ENCODE results near the gene ZNF585A. TPM values are rescaled to one million over a fixed set of nuclear protein-coding genes. Genes with fewer than 3 reads are reported as not detected.

The ZNF585A gene
- polyA plus RNA-seq, 1 donor: 17.9 TPM

GRCh38 chr19:37098570-37098969 lies 73.9 kb downstream of the ZNF585A start:
- H3K27me3 ChIP-seq (ENCODE audit: control insufficient read depth, insufficient read depth, low read length): no peaks in the 10 kb centered on the region
- H3K4me1 ChIP-seq (ENCODE audit: control insufficient read depth, insufficient read depth, low read length): no peaks in the 10 kb centered on the region
- no peak for DNase-seq
- no CpG with 5 or more reads among the region's 1 CpG for WGBS (ENCODE audit: insufficient coverage, low lambda C conversion rate)
- H3K36me3 ChIP-seq (ENCODE audit: control insufficient read depth, insufficient read depth, low read length): peaks cover 28% of the 10 kb centered on the region
- H3K27ac ChIP-seq (ENCODE audit: low read length): no peak overlapping the region
- H3K4me3 ChIP-seq (ENCODE audit: low read length): no peak overlapping the region
- peaks cover 33% of the 10 kb centered on the region for H3K9me3 ChIP-seq (ENCODE audit: control insufficient read depth, low read depth, low read length)

GRCh38 chr19:37095859-37096258 lies 76.6 kb downstream of the ZNF585A start:
- Histone ChIP-seq H3K4me3 (ENCODE audit: low read length) (no peak overlapping the region), H3K27ac (ENCODE audit: low read length) (no peak overlapping the region), H3K4me1 (ENCODE audit: control insufficient read depth, insufficient read depth, low read length) (no peaks in the 10 kb centered on the region), H3K36me3 (ENCODE audit: control insufficient read depth, insufficient read depth, low read length) (peaks cover 38% of the 10 kb centered on the region), H3K9me3 (ENCODE audit: control insufficient read depth, low read depth, low read length) (peaks cover 34% of the 10 kb centered on the region), H3K27me3 (ENCODE audit: control insufficient read depth, insufficient read depth, low read length) (no peaks in the 10 kb centered on the region)
- no CpG with 5 or more reads among the region's 1 CpG for WGBS (ENCODE audit: insufficient coverage, low lambda C conversion rate)
- no peak for DNase-seq

Other genes with a start within 250 kb of the ZNF585A start
- 10.3 TPM for gene ZNF420, start 94.3 kb downstream of the ZNF585A start, polyA plus RNA-seq
- gene ZNF585B, start 37.8 kb upstream of the ZNF585A start, polyA plus RNA-seq: 12.1 TPM
- gene ZNF383, start 45.5 kb upstream of the ZNF585A start, polyA plus RNA-seq: 9.6 TPM
- 6.9 TPM for gene ZNF527, start 198.4 kb upstream of the ZNF585A start, polyA plus RNA-seq